ENCODE results near the gene MYLK3. TPM values are rescaled to one million over a fixed set of nuclear protein-coding genes. Genes with fewer than 3 reads are reported as not detected.
"Not testable (repeated sequence)": the region's sequence is repeated elsewhere in the genome, so short reads cannot be mapped to it uniquely, and the experiment has no call there.

The MYLK3 gene
- total and polyA plus RNA-seq, 3 donors from 2014 or later: 18.4 to 88.8 (median 63.4) TPM

DNA sequence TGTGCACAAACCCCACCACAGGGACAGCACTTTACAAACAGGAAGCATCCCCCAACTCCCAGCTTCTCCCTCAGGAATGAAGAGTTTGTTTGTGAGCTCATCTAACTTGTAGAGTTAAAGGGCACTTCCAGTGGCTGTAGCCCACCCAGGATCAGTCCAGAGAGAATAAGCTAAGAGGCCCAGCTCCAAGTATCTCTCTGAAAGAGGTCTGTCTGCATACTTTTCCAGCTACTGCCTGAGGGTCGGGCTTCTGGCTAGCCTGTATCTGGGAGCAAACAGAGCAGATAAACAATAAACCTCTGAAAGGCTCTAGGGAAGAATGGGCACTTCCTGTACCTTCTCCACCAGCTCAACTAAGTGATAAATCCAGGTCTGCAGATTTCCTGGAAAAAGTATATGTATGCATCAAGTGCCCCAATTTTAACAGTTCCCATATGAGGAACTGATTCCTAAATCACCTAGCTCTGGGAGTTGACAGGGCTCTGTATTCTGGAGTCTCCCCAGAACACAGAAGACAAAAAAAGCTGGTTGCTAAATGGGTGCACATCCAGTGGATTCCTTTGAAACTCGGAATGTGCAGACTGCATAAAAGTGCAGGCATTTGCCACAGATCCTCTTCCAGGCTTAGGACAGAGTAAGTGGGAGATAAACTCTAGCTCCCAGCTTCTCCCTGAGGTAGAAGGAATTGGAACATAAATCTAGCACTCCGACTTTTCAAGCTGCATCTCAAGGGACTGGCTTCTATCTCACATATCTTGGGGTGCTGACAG lies 37.1 kb upstream of the MYLK3 start:
- intact Hi-C loops (cut with DNase I; ENCODE audit: low total_unique reads): no loop called here
- DNase-seq: no peak
- no peak overlapping the region for H3K27ac ChIP-seq
- H3K4me1 ChIP-seq: no peaks in the 10 kb centered on the region
- no peak for TF ChIP-seq POLR2A (IDR thresholded peaks at IDR 0.05)
- TF ChIP-seq, protein P1, sequence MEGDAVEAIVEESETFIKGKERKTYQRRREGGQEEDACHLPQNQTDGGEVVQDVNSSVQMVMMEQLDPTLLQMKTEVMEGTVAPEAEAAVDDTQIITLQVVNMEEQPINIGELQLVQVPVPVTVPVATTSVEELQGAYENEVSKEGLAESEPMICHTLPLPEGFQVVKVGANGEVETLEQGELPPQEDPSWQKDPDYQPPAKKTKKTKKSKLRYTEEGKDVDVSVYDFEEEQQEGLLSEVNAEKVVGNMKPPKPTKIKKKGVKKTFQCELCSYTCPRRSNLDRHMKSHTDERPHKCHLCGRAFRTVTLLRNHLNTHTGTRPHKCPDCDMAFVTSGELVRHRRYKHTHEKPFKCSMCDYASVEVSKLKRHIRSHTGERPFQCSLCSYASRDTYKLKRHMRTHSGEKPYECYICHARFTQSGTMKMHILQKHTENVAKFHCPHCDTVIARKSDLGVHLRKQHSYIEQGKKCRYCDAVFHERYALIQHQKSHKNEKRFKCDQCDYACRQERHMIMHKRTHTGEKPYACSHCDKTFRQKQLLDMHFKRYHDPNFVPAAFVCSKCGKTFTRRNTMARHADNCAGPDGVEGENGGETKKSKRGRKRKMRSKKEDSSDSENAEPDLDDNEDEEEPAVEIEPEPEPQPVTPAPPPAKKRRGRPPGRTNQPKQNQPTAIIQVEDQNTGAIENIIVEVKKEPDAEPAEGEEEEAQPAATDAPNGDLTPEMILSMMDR (IDR thresholded peaks at IDR 0.05): no peak
- H3K9me3 ChIP-seq: no peaks in the 10 kb centered on the region
- 32 to 54% methylated on average over 2 to 3 of the region's 3 CpGs for WGBS, 2 donors
- no peaks in the 10 kb centered on the region for H3K27me3 ChIP-seq
- no peak overlapping the region for H3K4me3 ChIP-seq
- H3K36me3 ChIP-seq (ENCODE audit: low read depth, missing control alignments): no peaks in the 10 kb centered on the region

DNA sequence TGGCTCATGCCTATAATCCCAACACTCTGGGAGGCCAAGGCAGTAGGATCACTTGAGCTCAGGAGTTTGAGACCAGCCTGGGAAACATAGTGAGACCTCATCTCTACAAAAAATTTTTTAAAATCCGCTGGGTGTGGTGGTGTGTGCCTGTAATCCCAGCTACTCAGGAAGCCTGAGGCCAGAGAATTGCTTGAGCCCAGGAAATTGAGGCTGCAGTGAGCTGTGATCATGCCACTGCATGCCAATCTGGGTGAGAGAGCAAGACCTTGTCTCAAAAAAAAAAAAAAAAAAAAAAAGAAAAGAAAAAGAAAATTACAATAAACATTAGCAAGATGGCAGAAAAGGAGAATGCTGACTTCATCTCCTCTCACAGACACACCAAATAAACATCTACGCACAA lies 36.4 kb upstream of the MYLK3 start:
- 85 to 94% methylated on average over 2 of the region's 2 CpGs for WGBS, 2 donors
- H3K36me3 ChIP-seq (ENCODE audit: low read depth, missing control alignments); H3K4me1 ChIP-seq; H3K27me3 ChIP-seq; H3K27ac ChIP-seq; intact Hi-C loops (cut with DNase I; ENCODE audit: low total_unique reads); H3K4me3 ChIP-seq; DNase-seq; H3K9me3 ChIP-seq: not testable (repeated sequence)

DNA sequence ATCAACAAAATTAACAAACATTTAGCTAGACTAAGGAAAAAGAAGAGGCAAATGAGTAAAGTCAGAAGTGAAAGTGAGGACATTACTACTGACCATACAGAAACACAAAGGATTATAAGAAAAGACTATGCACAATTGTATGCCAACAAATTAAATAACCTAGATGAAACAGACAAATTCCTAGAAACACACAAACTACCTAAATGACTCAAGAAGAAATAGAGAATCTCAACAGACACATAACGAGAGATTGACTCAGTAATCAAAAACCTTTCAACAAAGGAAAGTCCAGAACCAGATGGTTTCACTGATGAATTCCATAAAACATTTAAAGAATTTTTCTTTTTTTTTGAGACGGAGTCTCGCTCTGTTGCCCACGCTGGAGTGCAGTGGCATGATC lies 35.7 kb upstream of the MYLK3 start:
- DNase-seq: no peak
- H3K9me3 ChIP-seq: no peaks in the 10 kb centered on the region
- intact Hi-C loops (cut with DNase I; ENCODE audit: low total_unique reads): no loop called here
- no peak for TF ChIP-seq POLR2A (IDR thresholded peaks at IDR 0.05)
- TF ChIP-seq, protein P1 (IDR thresholded peaks at IDR 0.05): no peak
- no peak overlapping the region for H3K4me3 ChIP-seq
- no peak overlapping the region for H3K27ac ChIP-seq
- no peaks in the 10 kb centered on the region for H3K27me3 ChIP-seq
- WGBS, 2 donors: 94% methylated on average over 4 of the region's 4 CpGs
- no peaks in the 10 kb centered on the region for H3K4me1 ChIP-seq
- H3K36me3 ChIP-seq (ENCODE audit: low read depth, missing control alignments): no peaks in the 10 kb centered on the region

DNA sequence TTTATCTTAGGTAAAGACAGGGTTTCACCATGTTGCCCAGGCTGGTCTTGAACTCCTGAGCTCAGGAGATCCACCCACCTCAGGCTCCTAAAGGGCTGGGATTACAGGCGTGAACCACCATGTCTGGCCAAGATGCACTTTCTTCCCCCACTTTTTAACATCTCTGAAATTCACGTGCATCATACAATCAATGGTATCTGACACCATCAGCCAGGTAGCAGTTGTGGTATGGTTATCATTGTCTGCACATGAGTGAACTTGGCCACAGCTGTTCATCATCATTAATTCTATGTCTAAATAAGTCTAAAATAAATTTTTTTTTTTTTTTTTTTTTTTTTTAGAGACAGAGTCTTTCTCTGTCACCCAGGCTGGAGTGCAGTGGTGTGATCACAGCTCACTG lies 34.2 kb upstream of the MYLK3 start:
- Histone ChIP-seq H3K27me3 (no peaks in the 10 kb centered on the region), H3K4me3 (no peak overlapping the region), H3K9me3 (no peaks in the 10 kb centered on the region), H3K27ac (no peak overlapping the region), H3K4me1 (no peaks in the 10 kb centered on the region), H3K36me3 (ENCODE audit: low read depth, missing control alignments) (no peaks in the 10 kb centered on the region)
- intact Hi-C loops (cut with DNase I; ENCODE audit: low total_unique reads): no loop called here
- TF ChIP-seq POLR2A (IDR thresholded peaks at IDR 0.05): no peak
- TF ChIP-seq, protein P1 (IDR thresholded peaks at IDR 0.05): no peak
- 91 to 93% methylated on average over 2 of the region's 2 CpGs for WGBS, 2 donors
- no peak for DNase-seq

DNA sequence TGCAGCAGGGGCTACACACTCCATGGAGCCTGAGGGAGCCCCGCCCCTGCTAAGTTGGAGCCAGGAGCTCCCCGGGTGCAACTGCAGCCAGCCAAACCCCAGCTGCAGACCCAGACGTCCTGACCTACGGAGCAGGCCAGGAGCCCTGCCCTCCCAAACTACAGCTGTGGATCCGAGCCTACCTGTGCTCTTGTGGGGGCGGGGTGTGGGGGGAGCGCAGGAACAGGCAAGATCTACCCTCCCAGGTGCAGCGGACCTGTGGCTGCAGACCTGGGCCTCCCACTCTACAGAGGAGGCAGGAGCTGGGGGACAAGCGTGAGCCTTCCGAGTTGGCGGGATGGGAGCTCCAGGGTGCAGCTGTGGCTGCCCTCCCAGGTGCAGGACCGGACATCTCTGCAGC lies 29.7 kb upstream of the MYLK3 start:
- no peak for TF ChIP-seq POLR2A (IDR thresholded peaks at IDR 0.05)
- TF ChIP-seq, protein P1 (IDR thresholded peaks at IDR 0.05): no peak
- H3K9me3 ChIP-seq: no peaks in the 10 kb centered on the region
- intact Hi-C loops (cut with DNase I; ENCODE audit: low total_unique reads): no loop called here
- DNase-seq: no peak
- H3K36me3 ChIP-seq (ENCODE audit: low read depth, missing control alignments): no peaks in the 10 kb centered on the region
- H3K27ac ChIP-seq: no peak overlapping the region
- WGBS, 2 donors: 94 to 100% methylated on average over 1 to 12 of the region's 12 CpGs
- no peaks in the 10 kb centered on the region for H3K27me3 ChIP-seq
- H3K4me3 ChIP-seq: no peak overlapping the region
- H3K4me1 ChIP-seq: no peaks in the 10 kb centered on the region
